Muscle of arm (tissue), 12 donors: ENCODE results near the gene CHSY1. TPM values are rescaled to one million over a fixed set of nuclear protein-coding genes. Genes with fewer than 3 reads are reported as not detected.
"Not testable (repeated sequence)": the region's sequence is repeated elsewhere in the genome, so short reads cannot be mapped to it uniquely, and the experiment has no call there.

ENCODE experiments used
- DNase-seq: peaks from one replicate; pipeline ENCODE4 v3.0.0-alpha.2; 2013
- polyA plus RNA-seq, 12 donors: library from polyadenylated mRNA; unstranded; fragments of 120-200 nt; gene quantifications; one replicate each; pipeline ENCODE4 v1.2.1, GENCODE V29; 2013; ENCODE audit not compliant: insufficient read length in 12 of 12

Gene CHSY1
- polyA plus RNA-seq, 12 donors: 28.3 to 51.3 (median 38.3) TPM; not detected in 1

DNA sequence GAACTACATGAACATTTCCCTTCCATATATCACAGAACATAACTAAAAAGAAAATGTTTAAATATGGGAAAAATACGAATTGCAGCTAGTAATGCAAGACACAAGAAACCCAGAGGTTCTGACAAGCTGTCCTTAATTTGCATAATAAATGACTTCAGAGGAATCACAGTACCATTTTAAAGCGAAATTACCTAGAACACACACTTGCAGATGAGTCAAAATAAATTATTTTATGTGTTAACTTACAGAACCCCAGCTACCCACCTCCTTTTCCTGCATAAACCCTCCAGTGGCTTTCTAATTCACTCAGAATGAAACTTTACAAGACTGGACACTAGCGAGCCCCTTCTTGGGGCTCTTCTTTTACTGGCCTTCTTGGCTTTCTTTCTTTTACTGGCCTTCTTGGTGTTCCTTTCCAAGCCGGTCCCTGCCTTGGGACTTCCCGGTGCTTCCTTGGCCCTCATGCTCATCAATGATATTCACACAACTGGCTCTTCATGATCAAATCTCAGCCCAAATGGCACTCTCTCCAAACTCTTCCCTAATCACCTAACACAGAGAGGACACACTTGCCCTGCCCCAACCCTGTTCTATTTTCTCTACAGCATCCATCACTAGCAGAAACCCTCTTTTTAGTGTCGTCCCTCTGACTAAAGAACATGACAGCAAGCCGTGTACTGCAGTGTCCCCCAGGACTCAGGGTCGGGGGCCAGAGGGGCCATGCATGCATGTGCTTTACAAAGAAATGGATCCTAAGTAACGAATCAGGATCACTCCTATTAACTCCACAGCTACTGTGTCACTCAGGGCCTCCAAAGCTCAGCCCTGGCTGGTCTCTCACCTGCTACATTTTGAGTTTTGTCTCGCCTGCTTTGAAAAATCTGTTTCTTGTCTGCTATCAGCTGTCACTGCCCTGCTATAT is 4.8 kb downstream of the CHSY1 start:
- DNase-seq: no peak

DNA sequence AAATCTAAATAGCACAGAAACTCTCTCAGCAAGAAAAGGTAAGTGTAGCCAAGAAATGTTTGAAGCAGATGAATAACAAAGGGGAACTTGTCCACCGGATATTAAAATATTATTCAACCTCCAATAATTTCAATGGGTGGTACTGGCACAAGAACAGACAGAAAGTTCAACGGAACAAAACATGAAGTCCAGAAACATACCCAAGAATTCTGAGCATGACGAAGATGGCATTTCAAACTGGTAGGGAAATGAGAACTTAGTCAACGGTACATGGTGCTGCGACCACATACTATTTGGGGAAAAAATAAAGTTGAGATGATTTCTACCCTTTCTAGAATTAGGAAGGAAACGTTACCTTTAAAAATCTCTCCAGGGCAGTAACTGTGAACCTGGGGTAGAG is 5.5 kb downstream of the CHSY1 start:
- no peak for DNase-seq

DNA sequence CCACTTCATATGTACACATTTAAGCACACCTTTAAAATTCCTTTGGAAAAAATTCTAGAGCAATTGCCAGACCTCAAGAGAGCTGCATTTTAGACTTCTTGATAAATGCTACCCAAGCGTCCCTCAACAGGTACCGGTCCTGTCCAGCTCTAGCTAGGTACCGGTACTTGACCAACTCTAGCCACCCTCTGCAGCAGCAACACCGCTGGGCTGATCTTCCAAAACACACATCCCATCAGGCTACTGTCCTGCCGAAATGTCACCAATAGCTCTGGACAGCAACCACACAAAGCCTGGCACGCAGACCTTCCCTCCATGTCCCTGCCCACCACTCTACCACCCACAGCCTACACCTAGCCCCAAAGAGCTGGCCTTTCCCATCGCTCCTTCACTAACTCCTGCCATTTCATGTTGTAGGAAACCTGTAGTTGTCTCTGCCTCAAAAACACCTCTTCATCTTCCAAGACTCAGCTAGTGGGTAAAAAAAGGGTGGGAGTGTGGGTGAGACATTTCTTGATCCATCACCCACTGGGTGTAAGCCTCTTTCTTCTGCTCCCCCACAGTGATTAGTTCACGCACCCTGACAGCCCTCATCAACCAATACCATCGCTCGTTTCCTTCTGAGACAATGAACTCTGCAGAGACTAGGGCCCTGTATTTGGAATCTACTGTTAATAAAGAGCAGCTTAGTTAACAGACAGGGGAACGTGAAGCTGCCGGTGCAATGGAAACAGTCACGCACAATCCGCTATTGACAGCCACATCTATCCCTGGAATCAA is 6.8 kb downstream of the CHSY1 start:
- DNase-seq: no peak

DNA sequence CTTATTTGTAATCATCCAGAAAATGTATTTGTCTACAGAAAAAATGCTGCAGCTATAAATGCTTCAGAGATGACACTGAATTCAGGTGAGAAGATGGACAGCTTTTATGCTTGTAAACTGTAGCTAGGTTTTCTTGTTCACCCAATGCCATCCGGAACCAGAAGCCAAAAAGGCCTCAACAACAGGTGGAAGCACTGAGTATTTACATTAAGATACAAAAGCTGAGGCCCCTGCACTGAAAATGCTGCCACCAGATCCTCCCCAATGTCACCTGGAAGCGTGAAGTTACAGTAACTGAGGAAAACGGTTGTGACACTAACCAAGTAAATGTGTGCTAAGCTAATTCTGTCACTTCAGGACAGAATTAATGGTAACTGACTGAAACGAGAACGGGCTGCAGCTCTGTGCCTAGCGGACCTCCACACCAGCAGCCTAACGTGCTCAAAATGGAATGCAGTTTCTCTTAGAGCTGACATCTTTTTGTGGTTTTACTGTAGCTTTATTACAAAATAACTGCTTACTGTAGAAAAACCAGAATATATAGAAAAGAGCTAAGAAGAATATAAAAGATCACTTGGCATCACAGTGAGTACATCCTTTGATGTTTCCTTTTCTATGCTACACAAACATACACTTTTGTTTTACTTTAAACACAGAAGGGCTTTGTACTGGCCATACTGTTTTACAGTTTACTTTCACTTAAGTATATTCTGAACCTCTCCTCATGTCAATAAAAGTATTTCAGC is 7.6 kb downstream of the CHSY1 start:
- DNase-seq: no peak

DNA sequence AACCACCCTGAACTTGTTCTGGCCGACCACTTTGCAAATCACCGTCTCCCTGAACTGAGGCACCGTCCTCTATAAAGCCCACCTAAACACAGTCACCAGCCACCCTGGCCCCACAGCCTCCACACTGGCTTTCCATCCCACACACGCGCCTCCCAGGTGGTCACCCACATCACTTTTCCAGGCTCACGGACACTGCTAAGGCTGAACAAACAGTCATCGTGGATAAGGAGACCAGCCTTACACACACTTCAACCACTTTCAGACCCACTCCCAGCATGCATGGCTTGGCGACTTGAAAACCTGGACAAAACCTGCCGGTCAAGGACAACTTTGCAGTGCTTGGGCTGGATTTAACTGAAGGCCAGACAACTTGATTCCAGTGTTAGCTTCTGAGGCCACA is 8.4 kb downstream of the CHSY1 start:
- DNase-seq: no peak

DNA sequence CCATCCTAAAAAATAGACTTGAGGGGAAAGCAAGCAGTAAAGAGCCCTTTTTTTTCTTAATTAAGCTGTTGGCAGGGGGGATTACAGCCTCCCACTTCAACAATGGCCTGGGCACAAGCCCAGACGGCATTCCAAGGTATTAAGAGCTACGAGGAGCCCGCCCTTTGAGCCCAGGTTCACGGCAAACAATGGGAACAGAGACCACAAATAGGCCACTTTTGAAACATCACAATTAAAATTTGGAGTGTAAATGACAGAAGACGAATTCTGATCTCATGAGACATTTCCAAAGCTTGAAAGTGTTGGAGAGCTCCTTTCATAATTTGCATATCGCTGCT is 8.9 kb downstream of the CHSY1 start:
- DNase-seq: no peak

DNA sequence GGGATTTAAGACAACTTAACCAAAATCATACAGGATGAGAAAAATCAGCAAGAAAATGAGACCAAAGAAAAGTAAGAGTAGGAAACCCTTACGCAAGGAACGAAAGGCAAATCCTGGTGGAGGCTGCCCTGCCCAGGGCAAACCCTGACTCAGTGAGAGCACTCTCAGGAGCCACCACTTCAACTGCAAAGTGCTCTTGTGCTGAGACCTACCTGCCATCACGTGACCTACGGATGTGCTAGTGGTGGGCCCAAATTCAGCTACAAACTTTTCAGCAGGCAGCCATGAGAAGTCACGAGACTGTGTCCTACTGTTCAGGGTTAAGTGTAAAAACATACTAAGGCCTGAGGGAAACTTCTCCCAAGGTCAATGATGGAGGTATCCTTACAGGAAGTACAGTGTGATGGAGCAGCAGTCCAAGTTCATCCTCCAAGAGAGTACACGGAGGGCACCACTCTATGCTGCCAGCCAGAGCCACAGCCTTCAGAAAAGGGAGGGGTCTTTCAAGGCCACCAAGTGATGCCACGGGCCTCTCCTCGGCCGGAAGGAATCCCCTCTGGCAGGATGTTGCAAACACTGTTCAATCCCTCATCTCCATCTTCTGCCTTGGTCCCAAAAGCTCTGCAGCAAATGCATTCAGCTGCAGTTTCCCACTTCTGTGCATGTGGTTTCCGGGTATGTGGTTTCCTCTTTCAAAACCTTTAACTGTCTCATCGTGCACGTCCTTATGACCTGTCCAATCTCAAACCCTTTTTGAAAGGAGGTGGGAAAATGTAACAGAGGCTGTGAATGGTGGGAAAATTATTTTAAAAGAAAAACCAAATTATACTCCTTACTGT is 9.5 kb downstream of the CHSY1 start:
- no peak for DNase-seq

DNA sequence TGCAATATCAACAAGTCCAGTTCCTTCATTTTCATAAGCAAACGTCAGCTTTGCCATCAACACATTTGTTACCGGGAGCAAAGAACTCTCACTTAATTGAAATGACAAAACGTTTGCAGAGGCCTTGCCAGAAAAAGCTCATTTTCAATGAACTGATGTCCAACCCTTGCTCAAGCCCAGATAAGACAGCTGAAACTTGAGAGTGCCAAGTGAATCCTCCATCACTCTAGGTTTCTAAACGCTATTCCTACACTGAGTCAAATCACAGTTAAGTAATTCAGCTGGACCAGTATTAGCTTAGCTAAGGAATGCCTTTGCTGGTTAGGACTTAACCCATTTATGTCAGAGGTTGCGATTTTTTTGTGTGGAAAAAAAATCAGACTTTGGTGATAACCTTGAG is 11.5 kb downstream of the CHSY1 start:
- peak; percentile 51 for DNase-seq

DNA sequence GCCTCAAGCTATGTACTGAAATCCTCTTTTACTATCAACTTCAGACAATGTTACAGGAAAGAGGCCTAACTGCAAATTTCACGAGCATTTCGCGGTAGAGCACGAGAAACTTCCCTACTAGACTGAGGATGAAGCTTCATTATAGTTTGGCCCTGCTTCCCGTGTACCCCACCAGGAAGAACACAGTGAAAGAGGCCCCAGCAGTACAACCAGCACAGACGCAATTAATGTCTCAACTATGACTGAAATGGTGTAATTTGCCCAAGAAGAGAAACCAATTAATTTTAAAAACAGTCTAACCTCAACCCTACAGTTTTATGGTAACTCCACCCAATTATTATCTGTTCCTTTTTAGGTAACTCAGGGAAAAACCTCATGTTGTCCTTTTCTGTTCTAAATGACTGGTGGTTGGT is 12.1 kb downstream of the CHSY1 start:
- no peak for DNase-seq

DNA sequence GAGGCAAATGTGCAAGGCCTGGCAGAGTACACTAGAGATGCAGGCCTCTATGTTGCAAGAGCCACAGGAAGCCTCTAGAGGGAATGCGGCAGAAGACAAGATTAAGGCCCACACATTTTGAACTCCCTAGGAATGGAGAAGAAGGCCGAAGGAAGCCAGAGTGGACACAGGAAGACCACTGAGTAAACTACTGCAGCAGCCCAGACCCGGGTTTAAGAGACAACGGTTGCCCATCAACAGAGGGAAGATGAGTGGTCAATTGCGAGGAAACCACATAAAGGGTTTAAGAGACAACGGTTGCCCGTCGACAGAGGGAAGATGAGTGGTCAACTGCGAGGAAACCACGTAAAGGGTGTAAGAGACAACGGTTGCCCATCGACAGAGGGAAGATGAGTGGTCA is 14.6 kb downstream of the CHSY1 start:
- DNase-seq: no peak

DNA sequence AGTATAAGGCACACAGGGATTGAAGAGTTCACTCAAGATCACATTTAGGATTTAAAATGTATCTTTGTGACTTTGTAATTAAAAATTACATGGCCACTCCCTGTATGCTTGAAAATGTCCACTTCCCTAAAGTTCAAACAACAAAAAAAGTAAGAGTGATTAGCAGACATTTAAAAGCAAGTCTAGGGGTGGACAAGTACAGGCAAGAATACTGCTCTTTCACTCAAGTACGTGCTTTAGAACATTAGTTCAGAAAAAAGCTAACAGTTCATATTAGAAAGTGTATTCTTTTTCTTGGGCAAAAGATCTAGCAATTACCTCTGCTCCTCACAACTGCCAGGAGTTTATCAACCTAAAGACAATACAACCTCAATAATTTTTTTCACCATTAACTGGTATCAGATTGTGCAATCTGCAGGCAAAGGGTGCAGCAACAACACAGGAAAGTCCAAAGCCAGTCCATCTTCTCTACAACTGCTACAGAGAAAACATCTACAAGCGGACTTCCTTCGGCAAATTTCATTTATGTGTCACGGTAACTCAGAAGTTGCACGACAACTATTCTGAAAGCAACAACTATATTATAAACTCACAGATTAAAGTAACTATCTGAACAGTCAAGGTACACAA is 18.1 kb downstream of the CHSY1 start:
- DNase-seq: no peak

DNA sequence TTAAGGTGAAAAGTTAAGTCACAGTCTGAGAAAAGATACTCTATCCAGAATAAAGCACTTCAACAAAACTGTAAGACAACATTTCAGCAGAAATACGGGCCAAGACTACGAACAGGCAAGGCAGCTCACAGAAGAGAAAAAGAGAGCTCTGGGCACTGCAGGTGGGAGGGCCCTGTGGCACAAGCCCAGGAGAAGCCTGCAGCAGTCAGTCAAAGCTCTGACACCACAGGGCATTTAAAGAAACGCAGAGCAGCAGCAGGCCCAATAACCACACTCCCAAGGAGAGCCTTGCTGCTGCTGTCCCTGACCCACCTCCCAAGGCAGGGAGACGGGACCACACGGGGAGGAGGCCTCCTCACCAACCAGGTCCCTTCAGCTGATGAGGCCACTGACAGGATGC is 19.2 kb downstream of the CHSY1 start:
- no peak for DNase-seq

DNA sequence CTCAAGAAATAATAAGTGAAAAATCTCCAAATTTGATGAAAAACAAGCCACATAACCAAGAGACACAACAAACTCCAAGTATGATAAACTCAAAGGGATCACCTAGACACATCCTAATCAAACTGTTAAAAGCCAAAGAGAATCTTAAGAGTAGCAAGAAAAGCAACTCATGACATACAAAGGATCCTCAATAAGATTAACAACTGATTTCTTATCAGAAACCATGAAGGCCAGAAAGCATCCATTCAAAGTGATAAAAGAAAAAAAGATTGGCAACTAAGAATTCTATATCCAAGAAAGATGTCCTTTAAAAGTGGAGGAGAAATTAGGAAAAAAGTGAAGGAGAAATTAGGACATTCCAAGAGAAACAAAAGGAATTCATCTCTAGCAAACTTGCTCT is 23.5 kb downstream of the CHSY1 start:
- no peak for DNase-seq

DNA sequence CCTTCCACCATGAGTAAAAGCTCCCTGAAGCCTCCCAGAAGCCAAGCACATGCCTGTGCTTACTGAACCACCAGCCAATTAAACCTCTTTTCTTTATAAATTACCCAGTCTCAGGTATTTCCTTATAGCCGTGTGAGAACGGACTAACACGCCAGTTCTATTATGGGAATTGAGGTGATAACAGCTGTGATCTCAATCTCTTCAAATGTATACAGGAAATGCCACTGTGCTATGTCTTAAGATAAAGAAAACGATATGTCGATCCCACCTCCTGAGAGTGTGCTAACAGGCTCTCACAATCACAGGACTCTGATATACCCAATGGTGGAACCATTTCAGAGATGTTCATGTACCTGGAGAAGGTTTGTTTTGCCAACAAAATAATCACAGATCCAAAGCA is 26.2 kb downstream of the CHSY1 start:
- DNase-seq: no peak

DNA sequence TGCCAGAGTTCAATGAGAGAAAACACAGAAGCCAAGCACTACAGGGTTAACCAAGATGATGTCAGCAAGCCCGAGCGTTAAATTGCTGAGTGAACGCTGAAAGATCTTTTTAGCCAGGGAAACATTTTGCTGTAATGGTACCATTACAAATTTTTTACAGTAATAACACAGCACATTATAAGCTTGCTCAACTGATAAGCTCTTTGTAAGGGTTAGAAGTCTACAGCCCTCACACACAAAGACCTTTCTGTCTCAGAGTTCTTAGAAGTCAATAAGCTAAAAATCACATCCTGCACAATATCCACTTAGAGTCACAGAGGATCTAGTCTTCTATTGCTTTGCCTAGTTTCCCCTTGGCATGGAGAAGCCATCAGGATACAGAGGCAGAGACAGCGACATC is 29.9 kb downstream of the CHSY1 start:
- no peak for DNase-seq

DNA sequence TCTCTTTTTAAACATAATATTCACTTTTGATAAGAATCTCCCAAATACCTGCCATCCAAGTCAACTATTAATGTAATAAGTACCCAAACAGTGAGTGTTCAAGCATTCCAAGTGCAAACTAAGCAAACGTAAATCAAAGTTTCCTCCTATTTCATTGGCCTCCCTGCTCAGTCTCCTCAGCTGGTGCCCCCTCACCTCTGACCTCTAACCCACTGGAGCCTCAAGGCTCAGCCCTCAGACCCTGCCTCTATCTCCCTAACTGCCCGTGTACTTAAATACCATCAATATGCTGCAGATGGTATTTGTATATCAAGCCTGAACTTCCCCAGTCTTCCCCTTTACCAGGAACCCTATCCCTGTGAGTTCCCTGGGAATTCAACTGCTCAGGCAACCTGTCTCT is 31.8 kb downstream of the CHSY1 start:
- no peak for DNase-seq

DNA sequence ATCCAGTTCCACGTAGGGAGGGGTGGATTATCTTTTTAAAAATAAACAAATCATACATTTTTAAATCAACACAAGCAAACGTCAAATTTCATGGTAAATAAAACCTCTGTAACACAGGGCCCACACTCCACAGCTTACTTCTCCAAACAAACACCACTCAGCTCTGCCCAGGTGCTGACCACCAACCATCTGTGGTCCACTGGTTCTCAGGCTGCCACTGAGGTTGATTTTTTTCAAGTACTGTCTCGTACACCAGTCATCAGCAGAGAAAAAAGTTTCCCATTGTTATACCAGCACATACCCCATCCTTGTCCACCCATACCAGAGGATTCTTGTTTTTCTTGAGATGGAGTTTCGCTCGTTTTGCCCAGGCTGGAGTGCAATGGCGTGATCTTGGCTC is 32.4 kb downstream of the CHSY1 start:
- DNase-seq: no peak

DNA sequence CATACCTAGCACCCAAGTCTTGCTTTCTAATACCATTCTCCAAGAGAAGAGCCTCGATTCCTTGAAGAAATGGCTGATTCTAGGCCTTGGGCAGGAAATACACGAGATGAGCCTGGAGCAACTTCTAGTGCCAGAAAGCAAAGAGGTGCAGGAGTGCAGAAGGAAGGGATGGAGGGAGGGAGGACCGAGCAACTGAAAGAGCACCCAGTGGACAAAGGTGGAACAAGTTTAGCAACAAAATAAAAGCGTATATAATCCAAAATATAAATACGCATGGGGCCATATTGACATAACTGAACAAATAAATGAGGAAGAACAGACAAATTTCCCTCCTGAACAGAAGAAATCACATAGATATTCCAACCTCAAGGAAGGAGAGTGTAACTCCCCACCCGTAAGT is 34.4 kb downstream of the CHSY1 start:
- DNase-seq: no peak

DNA sequence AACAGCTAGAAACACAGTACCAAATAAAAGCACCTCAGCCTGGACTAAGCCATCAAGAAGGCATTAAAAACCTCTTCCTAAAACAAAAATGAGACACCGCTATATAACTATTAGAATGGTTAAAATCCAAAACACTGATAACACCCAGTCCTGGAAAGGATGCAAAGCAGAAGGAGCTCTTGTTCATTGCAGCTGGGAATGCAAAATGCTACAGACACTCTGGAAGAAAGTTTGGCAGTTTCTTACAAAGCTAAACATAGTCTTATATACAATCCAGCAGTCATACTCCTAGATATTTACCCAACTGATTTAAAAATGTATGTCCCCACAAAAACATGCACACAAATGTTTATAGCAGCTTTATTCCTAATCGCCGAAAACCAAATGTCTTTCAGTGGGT is 35.7 kb downstream of the CHSY1 start:
- DNase-seq: no peak

DNA sequence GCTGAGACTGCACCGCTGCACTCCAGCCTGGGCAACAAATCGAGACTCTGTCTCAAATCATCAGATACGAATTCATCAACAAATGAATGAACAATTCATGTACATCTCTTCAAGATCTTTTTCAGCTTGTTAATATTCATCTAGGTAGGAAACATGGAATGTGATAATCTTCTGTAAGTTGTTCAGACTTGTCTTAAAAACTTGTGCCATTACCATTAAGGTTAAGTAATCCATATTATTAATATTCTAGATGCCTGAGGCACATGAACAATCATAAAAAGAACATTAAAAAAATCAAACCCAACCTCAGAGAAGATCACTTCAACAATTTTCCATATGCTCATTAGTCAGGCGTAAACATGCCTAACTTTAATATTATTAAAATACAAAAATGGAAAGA is 36.2 kb downstream of the CHSY1 start:
- DNase-seq: no peak

DNA sequence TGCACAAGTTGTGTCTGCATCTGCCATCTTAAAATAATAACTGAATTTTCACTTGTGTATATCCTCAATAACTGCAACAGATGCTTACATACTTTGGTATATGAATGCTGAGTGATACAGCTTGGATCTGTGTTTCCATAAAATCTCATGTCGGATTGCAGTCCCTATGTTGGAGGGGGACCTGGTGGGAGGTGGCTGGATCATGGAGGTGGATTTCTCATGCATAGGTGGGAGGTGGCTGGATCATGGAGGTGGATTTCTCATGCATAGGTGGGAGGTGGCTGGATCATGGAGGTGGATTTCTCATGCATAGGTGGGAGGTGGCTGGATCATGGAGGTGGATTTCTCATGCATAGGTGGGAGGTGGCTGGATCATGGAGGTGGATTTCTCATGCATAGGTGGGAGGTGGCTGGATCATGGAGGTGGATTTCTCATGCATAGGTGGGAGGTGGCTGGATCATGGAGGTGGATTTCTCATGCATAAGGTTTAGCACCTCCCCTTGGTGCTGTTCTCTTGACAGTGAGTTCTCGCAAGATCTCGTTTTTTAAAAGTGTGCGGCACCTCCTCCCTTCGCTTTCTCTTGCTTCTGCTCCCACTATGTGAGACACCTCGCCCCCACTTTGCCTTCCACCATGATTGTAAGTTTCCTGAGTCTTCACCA is 37.3 kb downstream of the CHSY1 start:
- not testable (repeated sequence) for DNase-seq
